NCI-H2171 treated with DMSO at 0.1 percent for 48 hours (cell line): ENCODE results near the gene PSMB1.
"Not testable (repeated sequence)": the region's sequence is repeated elsewhere in the genome, so short reads cannot be mapped to it uniquely, and the experiment has no call there.

Experiments used
- DNase-seq: peaks from one replicate; lab custom pipeline; 2025; lab: John Stamatoyannopoulos, UW

PSMB1 gene

GRCh38 chr6:170535004-170535403 lies 18.1 kb downstream of the PSMB1 start:
- no peak for DNase-seq

- DNase-seq: no peak
These were observed 19.3 kb downstream of the PSMB1 start for GRCh38 chr6:170533792-170534191.

DNA sequence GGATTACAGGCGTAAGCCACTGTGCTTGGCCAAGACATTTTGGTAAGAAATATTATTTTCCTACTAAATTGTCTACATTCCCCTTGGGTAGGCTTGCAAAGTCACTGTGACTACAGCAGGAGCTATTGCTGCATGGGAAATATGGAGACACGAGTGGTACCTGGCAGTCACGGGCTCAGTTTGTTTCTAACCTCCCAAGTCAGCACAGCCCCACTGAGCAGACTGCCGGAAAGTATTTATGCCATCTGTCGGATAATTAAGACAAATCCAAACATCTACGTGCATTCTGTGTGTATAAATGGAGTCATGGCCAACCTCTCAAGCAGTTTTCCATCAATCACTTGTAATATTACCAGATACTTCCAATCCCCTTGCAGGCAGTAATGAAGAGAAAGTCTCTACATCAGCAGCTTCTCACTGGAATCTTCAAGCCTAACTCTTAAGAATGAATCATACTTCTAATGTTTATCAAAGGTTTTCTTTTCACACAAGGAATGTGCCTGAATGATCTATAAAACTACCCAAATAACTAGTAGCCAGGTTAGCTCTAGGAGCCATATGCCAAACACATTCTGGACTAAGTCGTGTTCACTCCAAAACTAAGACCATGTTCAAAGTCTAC lies 20.1 kb downstream of the PSMB1 start:
- DNase-seq: peak; percentile 71

DNA sequence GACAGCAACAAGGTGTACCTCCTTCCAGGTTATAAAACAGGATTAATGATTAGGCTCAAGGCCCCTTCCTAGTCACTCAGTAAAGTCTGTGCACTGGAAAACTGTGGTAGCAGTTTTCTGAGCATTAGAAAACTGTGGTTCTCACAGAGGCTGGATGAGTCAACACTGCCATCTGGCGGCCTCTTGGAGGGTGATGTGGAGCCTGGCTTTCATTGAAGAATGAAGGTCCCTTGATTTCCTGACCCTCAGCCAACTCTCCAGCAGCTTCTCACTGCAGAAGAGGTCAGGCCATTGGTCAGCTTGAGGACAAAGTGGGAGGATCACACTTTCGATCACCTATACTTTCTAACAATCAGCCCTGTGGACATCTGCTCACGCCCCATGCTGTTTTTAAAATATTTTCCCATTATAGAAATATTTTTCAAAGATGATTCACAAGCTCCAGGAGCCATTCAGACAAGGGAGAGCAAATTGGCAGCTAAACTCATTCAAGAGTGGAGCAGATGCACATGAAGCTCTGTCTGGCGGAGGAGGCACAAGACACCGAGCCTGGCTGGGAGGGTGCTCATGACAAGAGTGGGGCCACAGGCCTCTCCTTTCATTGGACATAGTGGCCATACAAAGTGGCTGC lies 23.2 kb downstream of the PSMB1 start:
- peak; percentile 59 for DNase-seq

DNA sequence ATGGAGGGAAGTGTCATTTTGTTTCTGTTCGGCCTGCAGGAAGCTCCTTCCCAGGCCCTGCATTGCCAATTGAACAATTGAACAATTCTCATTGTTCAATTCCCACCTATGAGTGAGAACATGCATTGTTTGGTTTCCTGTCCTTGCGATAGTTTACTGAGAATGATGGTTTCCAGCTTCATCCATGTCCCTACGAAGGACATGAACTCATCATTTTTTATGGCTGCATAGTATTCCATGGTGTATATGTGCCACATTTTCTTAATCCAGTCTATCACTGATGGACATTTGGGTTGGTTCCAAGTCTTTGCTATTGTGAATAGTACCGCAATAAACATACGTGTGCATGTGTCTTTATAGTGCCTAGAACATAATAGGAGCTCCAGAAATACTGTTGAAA lies 25.1 kb downstream of the PSMB1 start:
- not testable (repeated sequence) for DNase-seq

- no peak for DNase-seq
These were observed 27.3 kb downstream of the PSMB1 start for GRCh38 chr6:170525795-170526194.

DNA sequence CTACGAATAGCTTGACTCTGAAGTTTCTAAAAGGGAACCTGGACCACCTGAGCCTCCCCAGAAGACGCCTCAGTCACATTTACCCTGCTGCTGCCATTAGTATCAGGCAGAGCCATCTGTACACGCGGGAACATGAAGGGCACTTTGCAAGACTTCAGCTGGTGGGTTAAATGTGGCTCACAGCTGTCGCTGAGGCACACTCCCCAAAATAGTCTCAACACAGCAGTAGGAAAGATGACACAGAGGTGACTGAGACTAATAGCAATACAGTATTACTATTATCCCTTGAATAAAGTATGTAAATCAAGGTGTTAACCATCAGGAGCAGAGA lies 29.0 kb downstream of the PSMB1 start:
- DNase-seq: peak; percentile 84

- peak; percentile 41 for DNase-seq
These were observed 29.6 kb downstream of the PSMB1 start for GRCh38 chr6:170523256-170524171.

GRCh38 chr6:170522565-170523183 lies 30.4 kb downstream of the PSMB1 start:
- no peak for DNase-seq

DNA sequence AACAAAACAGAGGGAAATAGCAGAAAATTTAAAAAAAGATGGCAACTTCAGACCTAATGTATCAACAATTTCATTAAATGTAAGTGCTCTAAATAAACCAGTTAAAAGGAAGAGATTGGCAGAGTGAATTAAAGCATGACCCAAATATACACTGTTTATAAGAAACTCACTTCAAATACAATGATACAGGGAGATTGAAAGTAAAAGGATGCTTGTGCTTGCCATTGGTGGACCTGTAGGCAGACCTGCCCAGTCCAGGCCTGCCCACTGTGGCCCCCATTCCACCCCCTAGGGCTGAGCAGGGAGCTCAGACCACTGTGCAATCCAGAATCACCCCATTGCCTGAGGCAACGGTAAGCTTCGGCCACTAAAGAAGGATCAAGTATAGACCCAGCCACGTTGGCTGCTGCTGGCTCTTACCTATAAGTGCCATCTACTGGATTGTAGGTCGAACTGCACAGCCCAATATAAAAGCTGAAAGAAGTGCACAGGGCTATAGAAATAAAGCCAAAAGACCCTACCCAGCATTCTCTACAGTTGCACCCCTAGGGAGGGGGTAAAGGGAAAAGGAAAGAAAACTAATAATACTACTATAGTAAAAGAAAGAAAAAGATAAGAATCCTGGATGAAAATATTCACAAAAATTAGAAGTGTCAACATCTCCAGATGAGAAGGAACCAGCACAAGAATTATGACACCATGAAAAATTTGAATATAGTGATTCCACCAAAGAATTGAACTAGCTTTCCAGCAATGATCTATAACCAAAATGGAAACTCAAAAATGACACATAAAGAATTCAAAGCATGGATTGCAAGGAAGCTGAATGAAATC lies 36.1 kb downstream of the PSMB1 start:
- peak; percentile 80 for DNase-seq

DNA sequence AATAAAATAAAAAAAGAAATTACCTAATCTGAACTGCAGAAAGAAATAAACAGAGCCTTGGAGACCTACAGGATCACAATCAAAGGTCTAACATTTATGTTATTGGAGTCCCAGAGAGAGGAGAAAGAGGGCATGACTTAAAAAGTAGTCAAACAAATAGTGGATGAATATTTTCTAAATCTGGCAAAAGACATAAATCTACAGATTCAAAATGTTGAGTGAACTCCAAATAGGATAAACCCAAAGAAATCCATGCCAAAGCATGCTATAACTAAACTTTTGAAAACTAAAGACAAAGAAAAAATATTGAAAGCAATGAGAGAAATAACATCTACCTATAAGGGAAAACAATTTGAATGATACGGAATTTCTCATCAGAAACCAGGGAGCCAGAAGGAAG lies 38.2 kb downstream of the PSMB1 start:
- no peak for DNase-seq

DNA sequence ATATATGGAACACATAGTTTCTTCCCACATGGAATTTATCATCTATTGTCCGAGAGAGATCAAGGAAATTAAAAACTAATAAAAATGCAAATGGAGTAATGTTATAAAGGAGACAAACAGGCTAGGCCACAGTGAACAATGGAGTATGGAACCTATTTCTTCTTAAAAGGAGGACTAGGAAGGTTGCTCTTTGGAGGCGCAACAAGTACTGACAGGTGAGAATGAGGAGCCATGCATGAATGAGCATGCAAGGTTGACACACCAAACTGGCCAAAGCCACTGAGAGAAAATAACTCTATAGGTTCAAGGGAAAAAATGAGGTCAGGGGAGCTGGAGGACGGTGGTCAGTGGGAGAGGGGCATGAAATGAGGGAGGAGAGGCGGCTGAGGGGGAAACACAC lies 40.9 kb downstream of the PSMB1 start:
- DNase-seq: no peak

DNA sequence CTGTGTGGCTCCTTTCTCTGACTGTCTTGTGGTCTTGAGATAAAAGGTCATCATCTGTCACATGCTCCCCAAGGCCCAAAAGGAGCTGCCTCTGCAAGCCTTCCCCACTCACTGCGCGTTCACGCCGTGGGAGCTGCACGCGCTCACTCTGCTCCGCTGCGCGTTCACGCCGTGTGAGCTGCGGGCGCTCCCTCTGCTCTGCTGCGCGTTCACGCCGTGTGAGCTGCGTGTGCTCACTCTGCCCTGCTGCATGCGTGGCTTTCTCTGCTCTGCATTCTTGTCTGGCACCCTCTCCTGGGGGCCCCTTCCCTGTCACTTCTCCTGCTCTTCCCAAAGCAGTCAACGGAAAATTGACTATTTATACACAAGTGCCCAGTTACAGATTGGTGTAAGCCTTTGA lies 42.5 kb downstream of the PSMB1 start:
- no peak for DNase-seq

DNA sequence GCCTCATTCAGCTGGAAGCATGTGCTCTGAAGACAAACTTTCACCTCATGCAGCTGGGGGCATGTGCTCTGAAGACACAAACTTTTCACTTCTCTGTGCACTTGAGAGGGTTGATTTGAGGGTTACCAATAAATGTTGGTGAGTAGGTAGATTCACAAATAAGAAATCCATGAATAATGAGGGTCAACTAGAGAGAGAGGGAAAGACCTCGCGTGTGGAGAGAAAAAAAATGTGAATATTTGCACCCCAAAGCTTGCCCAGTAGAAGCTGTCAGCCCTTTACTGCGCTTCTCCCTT lies 43.4 kb downstream of the PSMB1 start:
- no peak for DNase-seq

DNA sequence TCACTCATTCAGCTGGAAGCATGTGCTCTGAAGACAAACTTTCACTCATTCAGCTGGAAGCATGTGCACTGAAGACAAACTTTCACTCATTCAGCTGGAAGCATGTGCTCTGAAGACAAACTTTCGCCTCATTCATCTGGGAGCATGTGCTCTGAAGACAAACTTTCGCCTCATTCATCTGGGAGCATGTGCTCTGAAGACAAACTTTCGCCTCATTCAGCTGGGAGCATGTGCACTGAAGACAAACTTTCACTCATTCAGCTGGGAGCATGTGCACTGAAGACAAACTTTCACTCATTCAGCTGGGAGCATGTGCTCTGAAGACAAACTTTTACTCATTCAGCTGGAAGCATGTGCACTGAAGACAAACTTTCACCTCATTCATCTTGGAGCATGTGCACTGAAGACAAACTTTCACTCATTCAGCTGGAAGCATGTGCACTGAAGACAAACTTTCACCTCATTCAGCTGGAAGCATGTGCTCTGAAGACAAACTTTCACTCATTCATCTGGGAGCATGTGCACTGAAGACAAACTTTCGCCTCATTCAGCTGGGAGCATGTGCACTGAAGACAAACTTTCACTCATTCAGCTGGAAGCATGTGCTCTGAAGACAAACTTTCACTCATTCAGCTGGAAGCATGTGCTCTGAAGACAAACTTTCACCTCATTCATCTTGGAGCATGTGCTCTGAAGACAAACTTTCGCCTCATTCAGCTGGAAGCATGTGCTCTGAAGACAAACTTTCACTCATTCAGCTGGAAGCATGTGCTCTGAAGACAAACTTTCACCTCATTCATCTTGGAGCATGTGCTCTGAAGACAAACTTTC lies 44.0 kb downstream of the PSMB1 start:
- not testable (repeated sequence) for DNase-seq

- not testable (repeated sequence) for DNase-seq
These were observed 44.8 kb downstream of the PSMB1 start for GRCh38 chr6:170508275-170508674.

DNA sequence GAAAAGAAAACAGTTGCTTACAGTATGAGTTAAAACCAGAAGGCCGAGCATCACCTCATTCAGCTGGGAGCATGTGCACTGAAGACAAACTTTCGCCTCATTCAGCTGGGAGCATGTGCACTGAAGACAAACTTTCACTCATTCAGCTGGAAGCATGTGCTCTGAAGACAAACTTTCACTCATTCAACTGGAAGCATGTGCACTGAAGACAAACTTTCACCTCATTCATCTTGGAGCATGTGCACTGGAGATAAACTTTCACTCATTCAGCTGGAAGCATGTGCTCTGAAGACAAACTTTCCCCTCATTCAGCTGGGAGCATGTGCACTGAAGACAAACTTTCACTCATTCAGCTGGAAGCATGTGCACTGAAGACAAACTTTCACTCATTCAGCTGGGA lies 45.4 kb downstream of the PSMB1 start:
- DNase-seq: not testable (repeated sequence)

DNA sequence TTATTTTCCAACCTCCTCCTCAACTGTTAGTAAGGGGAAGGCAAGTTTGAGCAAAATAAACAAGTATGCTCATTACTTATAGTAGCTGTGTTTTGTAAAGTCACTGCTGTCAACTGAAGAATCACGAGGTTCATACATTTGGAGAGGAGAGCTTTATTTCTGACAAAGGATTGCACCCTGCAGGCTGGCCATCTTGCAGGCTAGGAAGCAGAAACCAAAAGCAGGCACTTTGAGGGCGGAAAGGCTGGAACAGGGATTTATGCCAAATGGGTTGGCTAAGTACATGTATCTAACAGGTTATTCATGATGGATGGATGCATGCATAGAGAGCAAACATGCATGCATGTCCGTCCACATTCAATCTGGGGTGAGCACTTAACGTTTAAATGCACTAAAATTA lies 46.7 kb downstream of the PSMB1 start:
- no peak for DNase-seq

GRCh38 chr6:170505306-170505705 lies 47.8 kb downstream of the PSMB1 start:
- peak; percentile 91 for DNase-seq

- DNase-seq: no peak
These were observed 48.6 kb downstream of the PSMB1 start for GRCh38 chr6:170504479-170504878.

DNA sequence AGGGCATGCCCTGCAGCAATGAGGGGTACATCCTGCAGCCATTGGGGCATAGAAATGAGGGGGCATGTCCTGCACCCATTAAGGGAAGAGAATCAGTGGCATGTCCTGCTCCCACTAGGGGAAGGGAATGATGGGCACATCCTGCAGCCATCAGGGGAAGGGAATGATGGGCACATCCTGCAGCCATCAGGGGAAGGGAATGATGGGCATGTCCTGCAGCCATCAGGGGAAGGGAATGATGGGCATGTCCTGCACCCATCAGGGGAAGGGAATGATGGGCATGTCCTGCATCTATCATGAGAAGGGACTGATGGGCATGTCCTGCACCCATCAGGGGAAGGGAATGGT lies 49.7 kb downstream of the PSMB1 start:
- no peak for DNase-seq
